Measurements from ENCODE around the gene ZNF511. TPM values are rescaled to one million over a fixed set of nuclear protein-coding genes. Genes with fewer than 3 reads are reported as not detected.

ZNF511 gene
- total and polyA plus RNA-seq, 2 of the 4 experiments (the other 2 are of a cell fraction), result 13.6 to 32.6 TPM

- no peak overlapping the region for H3K9ac ChIP-seq (ENCODE audit: low read depth, low read length)
- H2BK20ac ChIP-seq (ENCODE audit: low read depth, low read length), result no peak overlapping the region
- TF ChIP-seq RAD21 (IDR thresholded peaks at IDR 0.05; ENCODE audit: low read length), result no peak
- no peak for TF ChIP-seq ELK1 (IDR thresholded peaks at IDR 0.05; ENCODE audit: borderline replicate concordance, low read depth, low read length)
- TF ChIP-seq NFE2L2 (IDR thresholded peaks at IDR 0.05; ENCODE audit: low read depth, low read length), result no peak
- no peaks in the 10 kb centered on the region for H3K9me3 ChIP-seq (ENCODE audit: control insufficient read depth, insufficient read depth, low read length)
- no peaks in the 10 kb centered on the region; the same call in 1 of the 2 replicates for H3K27me3 ChIP-seq (ENCODE audit: control insufficient read depth, insufficient read depth, low read length)
- H2AFZ ChIP-seq (replicated peaks; ENCODE audit: low read length, poor library complexity), result no peak overlapping the region
- H3K27ac ChIP-seq (ENCODE audit: insufficient read depth, low read length), result no peak overlapping the region
- ChIA-PET POLR2A (ENCODE audit: unreplicated experiment) (no interaction called here), CTCF (no interaction called here)
- peak overlapping the region; percentile 50 for H2AK9ac ChIP-seq (replicated peaks; ENCODE audit: low read depth, low read length, poor library complexity)
- no peak overlapping the region for H3K4me2 ChIP-seq (ENCODE audit: low read depth, low read length)
- peaks cover 4% of the 10 kb centered on the region; the same call in 1 of the 2 replicates for H3K36me3 ChIP-seq (ENCODE audit: control insufficient read depth, insufficient read depth, low read length)
- H2BK5ac ChIP-seq (ENCODE audit: low read depth, low read length, poor library complexity, severe bottlenecking), result no peak overlapping the region
- H3K4ac ChIP-seq (ENCODE audit: low read depth, low read length), result no peak overlapping the region
- no peak overlapping the region for H4K8ac ChIP-seq (ENCODE audit: low read depth in 2 of 2, low read length in 2 of 2)
- no peak overlapping the region for H3K18ac ChIP-seq (ENCODE audit: low read depth, low read length)
- dilution Hi-C loops (cut with HindIII; ENCODE audit: low sequenced_read_pairs, unreplicated experiment), result no loop called here
- no peak for DNase-seq
- no peak overlapping the region for H3K4me3 ChIP-seq (ENCODE audit: insufficient read depth, low read depth, low read length)
- ATAC-seq (ENCODE audit: low read depth), result no peak
- intact Hi-C loops (cut with micrococcal nuclease), result no loop called here
- H3K14ac ChIP-seq (replicated peaks; ENCODE audit: low read depth, low read length), result no peak overlapping the region
- no peaks in the 10 kb centered on the region for H4K20me1 ChIP-seq (ENCODE audit: insufficient read depth, low read length)
- in situ Hi-C loops (cut with MboI; ENCODE audit: low sequenced_read_pairs), result loop anchor here (25.0 kb wide), 1 partner anchor 604 kb away; no protein-coding TSS in a partner anchor
- no peak overlapping the region for H3K23ac ChIP-seq (ENCODE audit: low read depth, low read length)
- H4K5ac ChIP-seq (ENCODE audit: low read depth, low read length), result no peak overlapping the region
- peaks cover 1% of the 10 kb centered on the region for H3K4me1 ChIP-seq (ENCODE audit: control insufficient read depth, insufficient read depth, low read length)
- 71% methylated on average over 7 of the region's 21 CpGs; no CpG with 5 or more reads in 1 of the 2 experiments for WGBS, 2 experiments (ENCODE audit: extremely low coverage in 2 of 2, insufficient read length in 1 of 2)
- peaks cover 0 to under 1% of the 10 kb centered on the region in 2 experiments; a peak in 1 of 4 replicates for H3K79me1 ChIP-seq (ENCODE audit: low read depth in 1 of 2, low read length in 2 of 2)
- H3K56ac ChIP-seq (ENCODE audit: extremely low read depth, insufficient read depth, low read length), result no peak overlapping the region
- H4K91ac ChIP-seq (ENCODE audit: insufficient read depth, low read depth, low read length), result no peak overlapping the region
- peaks cover 2% of the 10 kb centered on the region; the same call in 1 of the 2 replicates for H3K9me1 ChIP-seq (ENCODE audit: insufficient read depth, low read length)
- no peak overlapping the region for H2AK5ac ChIP-seq (ENCODE audit: low read depth, low read length)
- no TSS peak for BruUV-seq (replicated peaks)
- H2BK15ac ChIP-seq (ENCODE audit: low read depth, low read length), result no peak overlapping the region
- no peak overlapping the region for H2BK120ac ChIP-seq (ENCODE audit: low read depth, low read length)
These were observed 42.5 kb upstream of the ZNF511 start for GRCh38 chr10:133266056-133266795.
